ENCODE data around the gene DTHD1.

DTHD1 gene

GRCh38 chr4:36316607-36317006, 35.2 kb downstream of the DTHD1 start:
- no peak for FAIRE-seq

DNA sequence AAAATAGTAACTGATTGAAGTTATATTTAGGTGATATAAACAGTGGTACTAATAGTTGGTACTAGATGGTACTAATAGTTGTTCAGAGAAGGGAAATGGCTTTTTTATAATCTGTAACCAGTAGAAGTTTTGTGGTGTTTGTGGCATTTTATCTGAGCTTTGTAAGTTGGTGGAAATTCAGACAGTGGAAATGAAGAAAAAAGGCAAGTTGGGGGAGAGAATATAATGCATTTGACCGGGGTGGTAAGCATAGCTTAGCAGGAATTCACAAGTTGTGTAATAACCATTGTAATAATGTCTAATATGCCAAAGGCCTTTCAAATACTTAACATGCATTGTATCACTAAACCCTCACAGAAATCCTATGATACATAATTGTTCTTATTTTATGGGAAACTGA, 36.3 kb downstream of the DTHD1 start:
- no peak for FAIRE-seq

- no peak for FAIRE-seq
Observed at GRCh38 chr4:36320117-36320896, 38.9 kb downstream of the DTHD1 start.

- no peak for FAIRE-seq
Observed at GRCh38 chr4:36321176-36321575, 39.8 kb downstream of the DTHD1 start.

- FAIRE-seq: no peak
Observed at GRCh38 chr4:36322921-36323354, 41.5 kb downstream of the DTHD1 start.

- FAIRE-seq: no peak
Observed at GRCh38 chr4:36323816-36324419, 42.5 kb downstream of the DTHD1 start.

DNA sequence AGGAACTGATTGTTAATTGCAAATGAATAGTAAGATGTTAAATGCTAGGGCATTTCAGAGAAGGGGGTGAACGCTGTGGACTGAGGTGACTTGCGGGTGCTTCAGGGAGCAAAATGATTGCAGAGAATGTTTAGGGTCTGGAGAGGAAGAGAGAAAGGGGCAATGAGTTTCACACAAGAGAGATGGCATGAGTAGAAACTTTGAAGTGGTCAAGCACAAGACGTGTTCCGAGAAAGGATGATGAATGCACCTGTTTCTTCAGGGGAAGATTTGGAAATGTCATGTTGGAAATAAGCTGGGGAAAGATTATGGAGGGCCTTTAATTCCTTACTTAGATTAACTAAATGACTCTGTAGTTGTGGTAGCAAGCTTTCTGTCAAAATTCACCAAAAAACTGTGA, 43.4 kb downstream of the DTHD1 start:
- no peak for FAIRE-seq

- FAIRE-seq: no peak
Observed at GRCh38 chr4:36325499-36325898, 44.1 kb downstream of the DTHD1 start.

DNA sequence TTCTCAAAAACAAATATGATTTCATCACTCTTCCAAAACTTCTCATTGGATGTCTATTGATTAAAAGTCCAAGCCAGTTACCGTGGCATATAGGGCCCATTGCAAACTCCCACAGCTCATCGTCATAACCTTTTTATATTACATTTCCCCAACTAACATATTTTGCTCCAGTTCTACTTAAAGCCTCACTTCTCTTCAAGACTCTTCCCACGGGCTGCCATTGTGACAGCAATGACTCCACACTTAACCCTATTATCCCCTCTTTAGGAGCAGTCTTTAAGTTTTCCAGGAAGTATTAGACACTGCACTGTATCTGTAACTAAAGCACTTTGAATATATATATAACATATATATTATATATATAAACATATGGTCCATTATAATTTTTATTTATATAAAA, 44.5 kb downstream of the DTHD1 start:
- no peak for FAIRE-seq

- FAIRE-seq: no peak
Observed at GRCh38 chr4:36326476-36327029, 45.1 kb downstream of the DTHD1 start.

DNA sequence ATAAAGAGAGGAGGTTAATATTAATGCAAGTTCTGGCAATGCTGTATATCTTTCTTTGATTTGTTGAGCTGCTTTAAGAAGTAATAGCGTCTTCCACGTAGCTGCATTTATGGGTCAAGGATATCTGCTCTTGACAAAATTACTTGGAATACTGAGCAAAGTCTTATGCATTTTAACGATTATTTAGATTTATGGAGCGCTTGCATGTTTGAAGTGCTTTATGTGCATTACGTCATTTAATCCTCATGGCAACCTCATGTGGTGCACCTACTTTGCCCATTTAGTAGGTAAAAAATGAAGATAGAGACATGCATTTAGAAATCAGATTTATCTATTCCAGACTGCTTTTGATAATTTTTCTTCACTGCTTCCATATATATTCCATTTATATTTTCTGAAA, 46.0 kb downstream of the DTHD1 start:
- FAIRE-seq: no peak

DNA sequence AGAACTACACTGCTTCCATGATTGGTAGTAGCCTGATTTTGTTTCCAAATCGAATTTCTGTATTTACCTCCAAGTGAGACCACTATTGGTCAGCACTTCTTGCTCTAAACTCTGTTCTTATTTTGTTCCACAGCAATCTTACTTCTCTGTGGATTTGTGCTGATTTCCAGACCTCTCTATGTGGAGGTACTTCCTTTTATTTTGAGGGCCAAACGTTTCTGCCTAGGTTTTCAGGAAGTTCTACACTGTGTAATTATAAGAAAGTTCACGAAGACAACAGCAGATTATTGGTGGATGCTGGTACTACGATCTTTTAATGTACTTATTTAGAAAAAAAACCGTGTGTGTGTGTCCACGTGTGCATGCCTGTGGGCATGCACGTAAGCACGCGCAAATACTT, 46.7 kb downstream of the DTHD1 start:
- FAIRE-seq: no peak

- no peak for FAIRE-seq
Observed at GRCh38 chr4:36329228-36329627, 47.8 kb downstream of the DTHD1 start.

- FAIRE-seq: no peak
Observed at GRCh38 chr4:36330796-36331195, 49.4 kb downstream of the DTHD1 start.

GRCh38 chr4:36332023-36332781, 50.8 kb downstream of the DTHD1 start:
- no peak for FAIRE-seq

GRCh38 chr4:36332782-36333131, 51.3 kb downstream of the DTHD1 start:
- FAIRE-seq: no peak

DNA sequence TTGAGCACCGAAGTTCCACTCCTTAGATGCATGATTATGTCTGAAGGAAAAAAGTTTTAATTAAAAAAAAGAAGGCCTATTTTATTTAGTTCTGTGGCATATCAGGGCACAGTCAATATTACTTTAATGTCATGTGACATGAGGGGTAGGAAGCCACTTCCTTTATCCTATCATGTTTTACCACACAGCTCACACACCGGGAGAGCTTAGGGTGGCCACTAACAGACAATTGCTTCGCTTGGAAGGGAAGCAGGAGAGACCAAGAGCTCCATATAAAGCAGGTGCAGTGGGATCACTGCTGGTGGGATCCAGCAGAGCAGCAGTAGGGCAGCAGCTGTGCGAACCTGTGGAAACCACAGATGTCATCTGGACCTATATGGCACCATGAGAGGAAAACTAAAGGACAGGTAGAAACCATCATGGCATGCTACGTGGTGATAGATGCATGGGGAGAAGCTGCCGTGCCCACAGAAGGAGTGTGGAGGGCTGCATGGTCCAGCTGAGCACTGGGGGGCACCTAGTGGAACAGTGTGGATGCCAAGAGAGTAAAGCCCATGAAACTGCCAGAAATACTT, 52.0 kb downstream of the DTHD1 start:
- FAIRE-seq: no peak

GRCh38 chr4:36337665-36338185, 56.3 kb downstream of the DTHD1 start:
- FAIRE-seq: no peak

DNA sequence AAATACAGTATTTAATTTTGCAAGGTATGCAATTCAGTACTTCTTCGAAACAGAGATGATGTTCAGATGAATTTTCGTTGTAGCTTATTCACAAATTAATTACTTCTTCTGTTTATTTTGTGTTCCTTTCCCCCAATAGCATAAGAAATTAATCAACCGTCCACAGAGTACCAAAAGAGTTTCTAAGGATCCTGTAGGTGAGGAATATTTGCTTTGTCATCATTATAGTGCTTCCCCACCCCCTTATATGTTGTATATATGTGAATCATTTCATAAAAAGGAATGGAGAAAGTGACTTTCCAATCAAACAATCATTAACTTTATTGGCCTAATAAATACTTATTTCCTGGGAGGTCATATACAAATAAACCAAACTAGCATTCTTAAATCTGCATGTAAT, 57.6 kb downstream of the DTHD1 start:
- no peak for FAIRE-seq

- no peak for FAIRE-seq
Observed at GRCh38 chr4:36341936-36342335, 60.5 kb downstream of the DTHD1 start.

- FAIRE-seq: no peak
Observed at GRCh38 chr4:36343501-36344175, 62.2 kb downstream of the DTHD1 start.

DNA sequence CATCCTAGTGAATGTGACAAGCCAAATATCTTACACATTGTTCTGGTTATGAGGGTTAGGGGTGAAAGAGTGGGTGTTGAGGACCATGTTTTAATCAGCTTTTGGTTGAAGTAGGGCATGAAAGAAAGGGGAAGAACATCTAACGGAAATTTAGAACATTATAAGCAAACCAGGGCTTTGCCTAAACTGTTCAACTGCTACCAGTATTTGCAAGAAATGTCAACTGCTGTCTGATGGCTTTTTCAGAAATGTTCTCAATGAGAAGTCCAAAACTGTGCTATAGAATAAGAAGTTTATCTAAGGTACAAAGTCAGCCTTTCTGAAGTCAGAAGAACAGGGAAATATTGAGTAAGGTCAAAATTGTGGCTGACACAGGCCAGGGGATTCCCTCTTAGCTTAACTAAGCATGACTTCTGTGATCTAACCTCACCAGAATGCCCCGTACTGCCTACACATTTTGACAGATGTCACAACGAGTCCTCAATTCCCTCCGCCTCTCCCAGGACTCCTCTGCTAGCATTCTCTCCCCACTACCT, 67.1 kb downstream of the DTHD1 start:
- no peak for FAIRE-seq

All from TTC549 (cell line).